CD4-positive, alpha-beta memory T cell (primary cell): ENCODE data around the gene SIK3. TPM values are rescaled to one million over a fixed set of nuclear protein-coding genes. Genes with fewer than 3 reads are reported as not detected.

ENCODE experiments used
- CTCF ChIA-PET: fragments of 350-600 bp; sonication (Branson Sonifier 250); formaldehyde crosslinking; loops from one replicate; lab custom pipeline; 2021; ENCODE audit warnings: inconsistent platforms; ENCODE audit not compliant: partially characterized antibody; lab: Charles Lee
- POLR2A ChIA-PET: fragments of 350-600 bp; sonication (Branson Sonifier 250); formaldehyde crosslinking; loops from one replicate; lab custom pipeline; 2021; ENCODE audit not compliant: partially characterized antibody; lab: Charles Lee
- DNase-seq, 5 donors: peaks; one replicate each; pipeline versions ENCODE4 v3.0.0 to v3.0.0-alpha.2; 2020 to 2022; ENCODE audit warnings: mixed read lengths in 1 of 5
- H3K27ac ChIP-seq: one replicate; pipeline ENCODE4 v1.7.0; 2013; ENCODE audit warnings: low read depth, low read length
- H3K27me3 ChIP-seq: 2 replicates; pipeline ENCODE4 v1.7.0; 2013; ENCODE audit warnings: mild to moderate bottlenecking, low read length, moderate library complexity; ENCODE audit not compliant: insufficient read depth
- H3K36me3 ChIP-seq: 2 replicates; pipeline ENCODE4 v1.7.0; 2013; ENCODE audit warnings: mild to moderate bottlenecking, low read length, moderate library complexity; ENCODE audit not compliant: insufficient read depth
- H3K4me1 ChIP-seq: 2 replicates; pipeline ENCODE4 v1.7.0; 2013; ENCODE audit warnings: mild to moderate bottlenecking, low read length, moderate library complexity; ENCODE audit not compliant: insufficient read depth
- H3K4me3 ChIP-seq, 2 donors: one replicate each; pipeline ENCODE4 v1.7.0; 2013; ENCODE audit warnings: low read length in 2 of 2, mild to moderate bottlenecking in 1 of 2
- H3K9me3 ChIP-seq, 2 donors: one replicate each; pipeline ENCODE4 v1.7.0; 2013; ENCODE audit warnings: low read length in 2 of 2, control low read depth in 1 of 2; ENCODE audit not compliant: control insufficient read depth in 1 of 2
- H3K27ac Mint-ChIP-seq, 7 donors: one replicate each; pipeline ENCODE4 v1.8.0; 2020 to 2021; ENCODE audit warnings: mixed read lengths in 7 of 7, mild to moderate bottlenecking in 6 of 7, inconsistent platforms in 3 of 7, moderate library complexity in 3 of 7
- H3K27me3 Mint-ChIP-seq, 2 donors: one replicate each; pipeline ENCODE4 v1.8.0; 2020 to 2021; ENCODE audit warnings: mixed read lengths in 2 of 2
- H3K36me3 Mint-ChIP-seq, 2 donors: one replicate each; pipeline ENCODE4 v1.8.0; 2020 to 2021; ENCODE audit warnings: mixed read lengths in 2 of 2, inconsistent platforms in 1 of 2, mild to moderate bottlenecking in 1 of 2
- H3K4me1 Mint-ChIP-seq, 4 donors: one replicate each; pipeline ENCODE4 v1.8.0; 2020 to 2021; ENCODE audit warnings: mixed read lengths in 4 of 4, mild to moderate bottlenecking in 1 of 4
- H3K4me3 Mint-ChIP-seq, 8 donors: one replicate each; pipeline ENCODE4 v1.8.0; 2020 to 2021; ENCODE audit warnings: mixed read lengths in 8 of 8, mild to moderate bottlenecking in 7 of 8, moderate library complexity in 6 of 8, inconsistent platforms in 3 of 8
- H3K9me3 Mint-ChIP-seq, 8 donors: one replicate each; pipeline ENCODE4 v1.8.0; 2020 to 2021; ENCODE audit warnings: mixed read lengths in 8 of 8, mild to moderate bottlenecking in 5 of 8, inconsistent platforms in 3 of 8, moderate library complexity in 1 of 8
- intact Hi-C: fragments of 100-400 bp; cut with micrococcal nuclease; formaldehyde crosslinking; loops from one replicate; pipeline ENCODE4 v1.15.1; 2023
- polyA plus RNA-seq, 2 donors: library from polyadenylated mRNA; unstranded; fragments of 300-500 nt; fragmentation: Illumina TruSeq; gene quantifications; one replicate each; pipeline ENCODE4 v1.2.3, GENCODE V29; 2021
- total RNA-seq, 2 experiments: library from RNA; stranded (reverse); gene quantifications; one replicate each; pipeline ENCODE4 v1.2.3, GENCODE V29; 2021

SIK3 gene
- total and polyA plus RNA-seq, 4 experiments from 2014 or later = 9.7 to 97.5 (median 62.5) TPM

GRCh38 chr11:116794851-116795250 is 303.4 kb downstream of the SIK3 start:
- Mint-ChIP-seq H3K27ac (no peak overlapping the region), H3K4me3 (no peak overlapping the region), H3K36me3 (no peaks in the 10 kb centered on the region), H3K4me1 (peaks cover 5 to 12% (median 8%) of the 10 kb centered on the region in 4 donors), H3K9me3 (no peaks in the 10 kb centered on the region), H3K27me3 (peaks cover 2 to 13% of the 10 kb centered on the region in 2 donors)
- H3K4me1 ChIP-seq = peaks cover 10% of the 10 kb centered on the region
- no peaks in the 10 kb centered on the region for H3K9me3 ChIP-seq
- POLR2A ChIA-PET = interaction anchor here (0.7 kb wide), 1 partner anchor 59 kb away, joined by 3 read pairs; no protein-coding TSS in a partner anchor
- CTCF ChIA-PET = interaction anchor here (0.9 to 12.8 kb wide), 4 partner anchors 16 to 312 kb away, joined by 3 to 212 read pairs (median 96); partner anchors contain the start of gene APOA1
- no peaks in the 10 kb centered on the region for H3K27me3 ChIP-seq
- DNase-seq = no peak
- intact Hi-C loops = no loop called here
- H3K36me3 ChIP-seq = no peaks in the 10 kb centered on the region
- no peak overlapping the region for H3K27ac ChIP-seq
- no peak overlapping the region for H3K4me3 ChIP-seq

- intact Hi-C loops = no loop called here
These were observed 304.5 kb downstream of the SIK3 start for GRCh38 chr11:116793772-116794097.

More at GRCh38 chr11:116793772-116794097, 304.5 kb downstream of the SIK3 start:
- peaks cover 6 to 15% (median 8%) of the 10 kb centered on the region in 4 donors for H3K4me1 Mint-ChIP-seq
- DNase-seq = no peak
- H3K4me3 Mint-ChIP-seq = no peak overlapping the region
- no peaks in the 10 kb centered on the region for H3K36me3 Mint-ChIP-seq
- POLR2A ChIA-PET = no interaction called here
- Histone ChIP-seq H3K36me3 (no peaks in the 10 kb centered on the region), H3K4me3 (no peak overlapping the region), H3K27me3 (no peaks in the 10 kb centered on the region), H3K9me3 (no peaks in the 10 kb centered on the region), H3K4me1 (peaks cover 10% of the 10 kb centered on the region), H3K27ac (no peak overlapping the region)
- H3K27ac Mint-ChIP-seq = no peak overlapping the region
- H3K27me3 Mint-ChIP-seq = peaks cover 2 to 9% of the 10 kb centered on the region in 2 donors
- H3K9me3 Mint-ChIP-seq = no peaks in the 10 kb centered on the region
- CTCF ChIA-PET = interaction anchor here (0.9 to 12.8 kb wide), 8 partner anchors 42 to 433 kb away, joined by 3 to 212 read pairs (median 4); partner anchors contain the start of gene APOA1

Other genes with a start within 250 kb of the SIK3 start
- 10 to 100 TPM; 61.6 to 64.2 TPM for gene PAFAH1B2, start 45.9 kb upstream of the SIK3 start, total RNA-seq
- gene PAFAH1B2, start 45.9 kb upstream of the SIK3 start, polyA plus RNA-seq = 10 to 100 TPM; 16.4 to 23.7 TPM
- 10 to 100 TPM; 60.2 to 67.3 TPM for gene SIDT2, start 80.3 kb upstream of the SIK3 start, total RNA-seq
- 1 to 10 TPM; 2.1 to 4.1 TPM for gene SIDT2, start 80.3 kb upstream of the SIK3 start, polyA plus RNA-seq
- 10 to 100 TPM; 17.7 to 19.7 TPM for gene TAGLN, start 100.9 kb upstream of the SIK3 start, total RNA-seq
- gene TAGLN, start 100.9 kb upstream of the SIK3 start, polyA plus RNA-seq = under 1 TPM; 0.15 to 0.36 TPM
- 100 to 1,000 TPM; 300 to 325 TPM for gene PCSK7, start 133.6 kb upstream of the SIK3 start, total RNA-seq
- 10 to 100 TPM; 33.3 to 84.2 TPM for gene PCSK7, start 133.6 kb upstream of the SIK3 start, polyA plus RNA-seq
- gene RNF214, start 134.2 kb upstream of the SIK3 start, total RNA-seq = 10 to 100 TPM; 41.8 to 50.1 TPM
- 10 to 100 TPM; 20.7 to 45.0 TPM for gene RNF214, start 134.2 kb upstream of the SIK3 start, polyA plus RNA-seq
- 10 to 100 TPM; 15.3 to 15.7 TPM for gene BACE1-AS, start 192.9 kb upstream of the SIK3 start, total RNA-seq
- 1 to 10 TPM in 1 of 2 donors, not detected in 1; 3.8 TPM for gene BACE1-AS, start 192.9 kb upstream of the SIK3 start, polyA plus RNA-seq
- 1 to 10 TPM; 2.7 to 2.9 TPM for gene BACE1, start 217.8 kb upstream of the SIK3 start, total RNA-seq
- gene BACE1, start 217.8 kb upstream of the SIK3 start, polyA plus RNA-seq = 1 to 10 TPM in 1 of 2 donors, under 1 TPM in 1; 0.65 to 1.6 TPM
- gene CEP164, start 229.4 kb upstream of the SIK3 start, total RNA-seq = 10 to 100 TPM; 40.8 to 42.5 TPM
- 10 to 100 TPM; 12.7 to 25.6 TPM for gene CEP164, start 229.4 kb upstream of the SIK3 start, polyA plus RNA-seq